A549 (cell line): ENCODE data around the gene APBA1. TPM values are rescaled to one million over a fixed set of nuclear protein-coding genes. Genes with fewer than 3 reads are reported as not detected.

Source experiments
- ATAC-seq, 2 experiments: fragments of 200-7000 bp in 1 of 2; fragments of >200 bp in 1 of 2; cut with Nextera tagmentation in 1 of 2; cut with Tn5 transposase in 1 of 2; 3 replicates each; pipeline versions ENCODE4 v1.8.0 to v1.9.1; 2018 to 2020; ENCODE audit warnings: mild to moderate bottlenecking in 1 of 2, moderate library complexity in 1 of 2
- CTCF ChIA-PET: fragments of 300-600 bp; sonication (Branson Sonifier 250); formaldehyde crosslinking; extraction: SDS; loops from one replicate; lab custom pipeline; 2021; ENCODE audit warnings: antibody characterized with exemption, inconsistent platforms; lab: Yijun Ruan, JAX
- POLR2A ChIA-PET: fragments of 350-600 bp; formaldehyde crosslinking; extraction: SDS; loops from one replicate; lab custom pipeline; 2021; ENCODE audit warnings: antibody characterized with exemption, inconsistent platforms; lab: Yijun Ruan, JAX
- DNase-seq, 2 experiments: peaks; one replicate each; pipeline versions ENCODE4 v3.0.0 to v3.0.0-alpha.2; 2011 to 2016; ENCODE audit warnings: low read depth in 1 of 2, low spot score in 1 of 2
- FAIRE-seq: peaks from 2 replicates; lab custom pipeline; 2011; peaks lifted over from hg19 to GRCh38; lab: Jason Lieb, UNC
- H3K27ac ChIP-seq, 2 experiments: fragments of >200 bp; sonication (Bioruptor Twin); formaldehyde crosslinking; 3 replicates each; pipeline ENCODE4 v1.5.1; 2016 to 2017
- H3K4me1 ChIP-seq: fragments of >200 bp; sonication (Bioruptor Twin); formaldehyde crosslinking; 3 replicates; pipeline ENCODE4 v1.6.1; 2016
- H3K4me2 ChIP-seq: fragments of >200 bp; sonication (Bioruptor Twin); formaldehyde crosslinking; 3 replicates; pipeline ENCODE4 v1.6.1; 2016
- H3K4me3 ChIP-seq: fragments of >200 bp; sonication (Bioruptor Twin); formaldehyde crosslinking; 3 replicates; pipeline ENCODE4 v1.5.1; 2016
- H3K9me3 ChIP-seq: fragments of >200 bp; sonication (Bioruptor Twin); formaldehyde crosslinking; 3 replicates; pipeline ENCODE4 v1.6.1; 2016
- CBX2 ChIP-seq: fragments of 200-600 bp; sonication (generic); IDR thresholded peaks from 2 replicates; pipeline ENCODE4 v1.6.1; 2016; ENCODE audit warnings: low read depth, mild to moderate bottlenecking, borderline replicate concordance
- CBX8 ChIP-seq: fragments of 200-600 bp; sonication (generic); IDR thresholded peaks from 2 replicates; pipeline ENCODE4 v1.6.1; 2016
- EHMT2 ChIP-seq: fragments of 200-600 bp; sonication (generic); IDR thresholded peaks from 2 replicates; pipeline ENCODE4 v1.6.1; 2016; ENCODE audit warnings: antibody characterized with exemption, low read depth, mild to moderate bottlenecking, moderate library complexity
- HOXB5 ChIP-seq: fragments of 250-450 bp; sonication (Bioruptor Pico); IDR thresholded peaks from 2 replicates; pipeline ENCODE4 v1.5.0; 2020; ENCODE audit warnings: mild to moderate bottlenecking, moderate library complexity
- JUN ChIP-seq, 2 experiments: fragments of >200 bp; sonication (Bioruptor Twin); formaldehyde crosslinking; IDR thresholded peaks; 2 replicates in 1 of 2; 3 replicates in 1 of 2; pipeline ENCODE4 v1.6.1; 2016 to 2017
- KDM1A ChIP-seq: fragments of 200-600 bp; sonication (generic); IDR thresholded peaks from 2 replicates; pipeline ENCODE4 v1.6.1; 2016; ENCODE audit warnings: low read depth, mild to moderate bottlenecking
- MAFK ChIP-seq: fragments of 450-650 bp; IDR thresholded peaks from 2 replicates; pipeline ENCODE4 v1.6.1; 2014; ENCODE audit not compliant: partially characterized antibody
- NFE2L2 ChIP-seq: fragments of 150-350 bp; conservative IDR thresholded peaks from 2 replicates; pipeline ENCODE4 v1.6.1; 2014; ENCODE audit warnings: low read length
- NPAS2 ChIP-seq: fragments of 250-450 bp; sonication (Bioruptor Pico); IDR thresholded peaks from 2 replicates; pipeline ENCODE4 v1.8.0; 2022; ENCODE audit warnings: mild to moderate bottlenecking, moderate library complexity, borderline replicate concordance
- POLR2A ChIP-seq: IDR thresholded peaks from 2 replicates; pipeline ENCODE4 v1.6.1; 2012; ENCODE audit warnings: mild to moderate bottlenecking, low read length
- RCOR1 ChIP-seq: fragments of 150-350 bp; IDR thresholded peaks from 2 replicates; pipeline ENCODE4 v1.6.1; 2014; ENCODE audit warnings: antibody characterized with exemption, low read length, low read depth
- TFCP2L1 ChIP-seq: fragments of 250-450 bp; sonication (Bioruptor Pico); IDR thresholded peaks from 2 replicates; pipeline ENCODE4 v1.5.0; 2021; ENCODE audit warnings: mild to moderate bottlenecking
- WGBS: methylation state at CpG from one replicate; pipeline ENCODE4 v1.1.6; 2017; ENCODE audit errors: missing lambda C conversion rate; 5-methylcytosine and 5-hydroxymethylcytosine counted together
- polyA plus RNA-seq, 4 experiments: library from polyadenylated mRNA; depleted of rRNA in 3 of 4; stranded (reverse); fragments of >200 nt; fragmentation: RNase III in 1 of 4; extraction: RNeasy Plus Mini Kit Qiagen cat#74134 plus additional on column Dnase treatment in 1 of 4; gene quantifications; 2 replicates in 3 of 4; 3 replicates in 1 of 4; pipeline ENCODE4 v1.2.3, GENCODE V29; 2011 to 2017
- TF ChIP-seq, protein P1 (sequence below): fragments of 200-600 bp; sonication (generic); IDR thresholded peaks from 2 replicates; pipeline ENCODE4 v1.6.1; 2016; ENCODE audit warnings: antibody characterized with exemption, mild to moderate bottlenecking, moderate library complexity
- TF ChIP-seq, protein P2 (sequence below): IDR thresholded peaks from 2 replicates; pipeline ENCODE4 v1.6.1; 2012
- TF ChIP-seq, protein P3 (sequence below): fragments of 450-650 bp; IDR thresholded peaks from 2 replicates; pipeline ENCODE4 v1.6.1; 2014; ENCODE audit warnings: antibody characterized with exemption
- TF ChIP-seq, protein P4 (sequence below): fragments of >200 bp; sonication (Bioruptor Twin); formaldehyde crosslinking; IDR thresholded peaks from 3 replicates; pipeline ENCODE4 v1.6.1; 2016
- TF ChIP-seq, protein P5 (sequence below): IDR thresholded peaks from 2 replicates; pipeline ENCODE4 v1.6.1; 2012
- TF ChIP-seq, protein P6 (sequence below): fragments of >200 bp; sonication (Bioruptor Twin); formaldehyde crosslinking; IDR thresholded peaks from 3 replicates; pipeline ENCODE4 v1.5.1; 2016

The APBA1 gene
- polyA plus RNA-seq, 2 of the 4 experiments (the other 2 are of a cell fraction): 0.22 to 1.6 TPM

DNA sequence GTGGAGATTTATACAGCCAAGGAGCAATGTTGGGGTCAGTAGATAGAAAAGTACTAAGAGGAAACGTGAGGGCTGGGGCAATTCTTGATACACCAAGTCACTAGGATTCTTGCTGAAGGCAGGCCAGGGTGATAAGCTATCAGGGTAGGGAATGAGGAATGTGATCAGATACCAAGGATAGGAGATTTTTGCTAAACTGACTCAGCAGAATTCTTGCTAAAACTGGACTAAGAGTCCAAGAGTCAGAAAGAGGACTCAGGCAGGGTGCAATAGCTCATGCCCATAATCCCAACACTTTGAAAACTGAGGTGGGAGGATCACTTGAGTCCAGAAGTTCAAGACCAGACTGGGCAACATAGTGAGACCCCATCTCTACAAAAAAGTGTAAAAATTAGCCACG lies 275.4 kb downstream of the APBA1 start:
- DNase-seq (no peak), FAIRE-seq (no peak), ATAC-seq (no peak)
- ChIA-PET CTCF (interaction anchor here (1.9 kb wide), 1 partner anchor 25 kb away, joined by 8 read pairs; no protein-coding TSS in a partner anchor), POLR2A (no interaction called here)
- Histone ChIP-seq H3K4me2 (no peak overlapping the region), H3K4me1 (no peaks in the 10 kb centered on the region), H3K27ac (no peak overlapping the region), H3K4me3 (no peak overlapping the region), H3K9me3 (no peaks in the 10 kb centered on the region)
- peak; percentile 66 for TF ChIP-seq MAFK
- no peak for TF ChIP-seq NPAS2
- WGBS: 58% methylated on average over 2 of the region's 2 CpGs

DNA sequence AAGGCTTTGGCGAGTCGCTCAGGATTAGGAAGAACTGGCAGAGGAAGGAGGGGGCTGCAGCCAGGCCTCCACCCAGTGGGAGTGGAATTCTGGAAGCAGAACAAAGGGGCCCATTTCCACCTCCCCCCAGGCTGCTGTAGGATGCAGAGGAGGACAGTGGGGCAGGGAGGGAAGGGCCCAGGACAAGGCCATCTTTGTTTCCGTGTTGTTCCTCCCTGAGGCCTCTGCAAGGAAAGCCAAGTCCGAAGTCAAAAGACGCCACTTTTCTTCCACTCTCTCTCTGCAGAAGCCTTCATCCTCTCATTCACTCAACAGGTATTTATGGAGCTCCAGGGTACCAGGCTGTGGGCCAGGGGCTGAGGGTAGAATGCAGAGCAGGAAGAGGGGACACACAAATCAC lies 276.5 kb downstream of the APBA1 start:
- Histone ChIP-seq H3K4me1 (no peaks in the 10 kb centered on the region), H3K27ac (no peak overlapping the region), H3K9me3 (no peaks in the 10 kb centered on the region), H3K4me3 (no peak overlapping the region), H3K4me2 (no peak overlapping the region)
- no peak for DNase-seq
- FAIRE-seq: no peak
- ChIA-PET CTCF (no interaction called here), POLR2A (no interaction called here)
- no peak for TF ChIP-seq RCOR1
- no peak for TF ChIP-seq NFE2L2
- no peak for TF ChIP-seq CBX8
- TF ChIP-seq, all 56 proteins: peak for 0
- ATAC-seq: no peak
- 82% methylated on average over 5 of the region's 5 CpGs for WGBS

DNA sequence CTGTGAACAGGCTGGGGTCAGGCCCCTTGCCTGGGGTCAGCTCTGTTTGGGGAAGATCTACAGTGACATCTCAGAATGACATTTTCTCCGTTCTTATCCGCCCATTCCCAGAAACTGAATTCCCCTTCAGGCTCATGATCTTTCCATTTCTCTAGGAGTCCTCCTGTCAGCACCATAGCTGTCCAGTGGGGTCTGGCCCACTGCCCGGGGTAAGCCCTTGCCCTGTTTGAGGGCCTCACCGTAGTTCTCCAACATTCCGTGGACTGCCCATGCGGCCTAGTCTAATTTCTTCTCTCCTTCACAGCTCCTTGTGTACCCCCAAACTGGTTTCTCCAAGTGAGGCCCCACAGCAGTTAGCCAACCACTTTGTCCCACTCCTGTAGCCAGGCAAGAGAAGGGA lies 278.7 kb downstream of the APBA1 start:
- no peaks in the 10 kb centered on the region for H3K9me3 ChIP-seq
- ChIA-PET POLR2A (no interaction called here), CTCF (no interaction called here)
- no peak overlapping the region for H3K4me2 ChIP-seq
- FAIRE-seq (no peak), DNase-seq (no peak), ATAC-seq (no peak)
- TF ChIP-seq NPAS2 (no peak), CBX8 (no peak), JUN (IDR thresholded peaks at IDR 0.05) (no peak), KDM1A (no peak)
- TF ChIP-seq, protein P1, sequence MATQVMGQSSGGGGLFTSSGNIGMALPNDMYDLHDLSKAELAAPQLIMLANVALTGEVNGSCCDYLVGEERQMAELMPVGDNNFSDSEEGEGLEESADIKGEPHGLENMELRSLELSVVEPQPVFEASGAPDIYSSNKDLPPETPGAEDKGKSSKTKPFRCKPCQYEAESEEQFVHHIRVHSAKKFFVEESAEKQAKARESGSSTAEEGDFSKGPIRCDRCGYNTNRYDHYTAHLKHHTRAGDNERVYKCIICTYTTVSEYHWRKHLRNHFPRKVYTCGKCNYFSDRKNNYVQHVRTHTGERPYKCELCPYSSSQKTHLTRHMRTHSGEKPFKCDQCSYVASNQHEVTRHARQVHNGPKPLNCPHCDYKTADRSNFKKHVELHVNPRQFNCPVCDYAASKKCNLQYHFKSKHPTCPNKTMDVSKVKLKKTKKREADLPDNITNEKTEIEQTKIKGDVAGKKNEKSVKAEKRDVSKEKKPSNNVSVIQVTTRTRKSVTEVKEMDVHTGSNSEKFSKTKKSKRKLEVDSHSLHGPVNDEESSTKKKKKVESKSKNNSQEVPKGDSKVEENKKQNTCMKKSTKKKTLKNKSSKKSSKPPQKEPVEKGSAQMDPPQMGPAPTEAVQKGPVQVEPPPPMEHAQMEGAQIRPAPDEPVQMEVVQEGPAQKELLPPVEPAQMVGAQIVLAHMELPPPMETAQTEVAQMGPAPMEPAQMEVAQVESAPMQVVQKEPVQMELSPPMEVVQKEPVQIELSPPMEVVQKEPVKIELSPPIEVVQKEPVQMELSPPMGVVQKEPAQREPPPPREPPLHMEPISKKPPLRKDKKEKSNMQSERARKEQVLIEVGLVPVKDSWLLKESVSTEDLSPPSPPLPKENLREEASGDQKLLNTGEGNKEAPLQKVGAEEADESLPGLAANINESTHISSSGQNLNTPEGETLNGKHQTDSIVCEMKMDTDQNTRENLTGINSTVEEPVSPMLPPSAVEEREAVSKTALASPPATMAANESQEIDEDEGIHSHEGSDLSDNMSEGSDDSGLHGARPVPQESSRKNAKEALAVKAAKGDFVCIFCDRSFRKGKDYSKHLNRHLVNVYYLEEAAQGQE: no peak
- 74% methylated on average over 6 of the region's 6 CpGs for WGBS
- H3K4me3 ChIP-seq: no peak overlapping the region
- no peaks in the 10 kb centered on the region for H3K4me1 ChIP-seq
- H3K27ac ChIP-seq: no peak overlapping the region

DNA sequence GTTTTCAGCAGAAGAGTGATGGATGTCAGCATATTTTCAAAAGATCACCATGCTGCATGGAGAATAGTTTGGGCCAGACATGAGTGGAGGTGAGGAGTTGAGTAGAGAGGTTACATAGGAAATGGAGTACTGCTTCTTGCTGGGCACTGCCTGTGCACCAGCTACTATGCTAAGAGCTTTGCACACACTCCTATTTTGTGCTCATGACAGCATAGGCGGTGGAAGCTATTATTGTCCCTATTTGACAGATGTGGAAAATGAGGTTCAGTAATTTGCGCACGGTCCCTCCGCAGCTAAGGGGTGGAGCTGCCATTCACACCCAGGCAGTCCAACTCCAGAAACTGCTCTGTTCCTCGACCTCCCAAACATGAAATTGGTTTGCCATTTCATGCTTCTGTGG lies 279.3 kb downstream of the APBA1 start:
- POLR2A ChIA-PET: no interaction called here
- no peak for DNase-seq
- no peak for ATAC-seq
- WGBS: 64% methylated on average over 5 of the region's 5 CpGs
- Histone ChIP-seq H3K4me1 (no peaks in the 10 kb centered on the region), H3K4me2 (no peak overlapping the region), H3K4me3 (no peak overlapping the region), H3K9me3 (no peaks in the 10 kb centered on the region), H3K27ac (no peak overlapping the region)
- no peak for TF ChIP-seq HOXB5 (CRISPR knock-in tag)
- TF ChIP-seq, protein P2, sequence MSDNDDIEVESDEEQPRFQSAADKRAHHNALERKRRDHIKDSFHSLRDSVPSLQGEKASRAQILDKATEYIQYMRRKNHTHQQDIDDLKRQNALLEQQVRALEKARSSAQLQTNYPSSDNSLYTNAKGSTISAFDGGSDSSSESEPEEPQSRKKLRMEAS: no peak
- TF ChIP-seq, protein P3, sequence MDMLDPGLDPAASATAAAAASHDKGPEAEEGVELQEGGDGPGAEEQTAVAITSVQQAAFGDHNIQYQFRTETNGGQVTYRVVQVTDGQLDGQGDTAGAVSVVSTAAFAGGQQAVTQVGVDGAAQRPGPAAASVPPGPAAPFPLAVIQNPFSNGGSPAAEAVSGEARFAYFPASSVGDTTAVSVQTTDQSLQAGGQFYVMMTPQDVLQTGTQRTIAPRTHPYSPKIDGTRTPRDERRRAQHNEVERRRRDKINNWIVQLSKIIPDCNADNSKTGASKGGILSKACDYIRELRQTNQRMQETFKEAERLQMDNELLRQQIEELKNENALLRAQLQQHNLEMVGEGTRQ: no peak
- no peak for TF ChIP-seq JUN (IDR thresholded peaks at IDR 0.05)
- TF ChIP-seq, protein P4, sequence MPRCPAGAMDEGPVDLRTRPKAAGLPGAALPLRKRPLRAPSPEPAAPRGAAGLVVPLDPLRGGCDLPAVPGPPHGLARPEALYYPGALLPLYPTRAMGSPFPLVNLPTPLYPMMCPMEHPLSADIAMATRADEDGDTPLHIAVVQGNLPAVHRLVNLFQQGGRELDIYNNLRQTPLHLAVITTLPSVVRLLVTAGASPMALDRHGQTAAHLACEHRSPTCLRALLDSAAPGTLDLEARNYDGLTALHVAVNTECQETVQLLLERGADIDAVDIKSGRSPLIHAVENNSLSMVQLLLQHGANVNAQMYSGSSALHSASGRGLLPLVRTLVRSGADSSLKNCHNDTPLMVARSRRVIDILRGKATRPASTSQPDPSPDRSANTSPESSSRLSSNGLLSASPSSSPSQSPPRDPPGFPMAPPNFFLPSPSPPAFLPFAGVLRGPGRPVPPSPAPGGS: no peak
- TF ChIP-seq POLR2A: no peak
- TF ChIP-seq, protein P5, sequence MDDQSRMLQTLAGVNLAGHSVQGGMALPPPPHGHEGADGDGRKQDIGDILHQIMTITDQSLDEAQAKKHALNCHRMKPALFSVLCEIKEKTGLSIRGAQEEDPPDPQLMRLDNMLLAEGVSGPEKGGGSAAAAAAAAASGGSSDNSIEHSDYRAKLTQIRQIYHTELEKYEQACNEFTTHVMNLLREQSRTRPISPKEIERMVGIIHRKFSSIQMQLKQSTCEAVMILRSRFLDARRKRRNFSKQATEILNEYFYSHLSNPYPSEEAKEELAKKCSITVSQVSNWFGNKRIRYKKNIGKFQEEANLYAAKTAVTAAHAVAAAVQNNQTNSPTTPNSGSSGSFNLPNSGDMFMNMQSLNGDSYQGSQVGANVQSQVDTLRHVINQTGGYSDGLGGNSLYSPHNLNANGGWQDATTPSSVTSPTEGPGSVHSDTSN: no peak
- TF ChIP-seq TFCP2L1 (CRISPR knock-in tag): no peak
- no peak for TF ChIP-seq CBX2
- no peak for TF ChIP-seq EHMT2
- TF ChIP-seq, protein P6, sequence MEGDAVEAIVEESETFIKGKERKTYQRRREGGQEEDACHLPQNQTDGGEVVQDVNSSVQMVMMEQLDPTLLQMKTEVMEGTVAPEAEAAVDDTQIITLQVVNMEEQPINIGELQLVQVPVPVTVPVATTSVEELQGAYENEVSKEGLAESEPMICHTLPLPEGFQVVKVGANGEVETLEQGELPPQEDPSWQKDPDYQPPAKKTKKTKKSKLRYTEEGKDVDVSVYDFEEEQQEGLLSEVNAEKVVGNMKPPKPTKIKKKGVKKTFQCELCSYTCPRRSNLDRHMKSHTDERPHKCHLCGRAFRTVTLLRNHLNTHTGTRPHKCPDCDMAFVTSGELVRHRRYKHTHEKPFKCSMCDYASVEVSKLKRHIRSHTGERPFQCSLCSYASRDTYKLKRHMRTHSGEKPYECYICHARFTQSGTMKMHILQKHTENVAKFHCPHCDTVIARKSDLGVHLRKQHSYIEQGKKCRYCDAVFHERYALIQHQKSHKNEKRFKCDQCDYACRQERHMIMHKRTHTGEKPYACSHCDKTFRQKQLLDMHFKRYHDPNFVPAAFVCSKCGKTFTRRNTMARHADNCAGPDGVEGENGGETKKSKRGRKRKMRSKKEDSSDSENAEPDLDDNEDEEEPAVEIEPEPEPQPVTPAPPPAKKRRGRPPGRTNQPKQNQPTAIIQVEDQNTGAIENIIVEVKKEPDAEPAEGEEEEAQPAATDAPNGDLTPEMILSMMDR: no peak
- no peak for FAIRE-seq
- CTCF ChIA-PET: interaction anchor here (1.8 kb wide), 1 partner anchor 357 kb away, joined by 4 read pairs; the partner anchor contains the start of gene FXN
